ENCODE data around the gene ZNF101.

DNA sequence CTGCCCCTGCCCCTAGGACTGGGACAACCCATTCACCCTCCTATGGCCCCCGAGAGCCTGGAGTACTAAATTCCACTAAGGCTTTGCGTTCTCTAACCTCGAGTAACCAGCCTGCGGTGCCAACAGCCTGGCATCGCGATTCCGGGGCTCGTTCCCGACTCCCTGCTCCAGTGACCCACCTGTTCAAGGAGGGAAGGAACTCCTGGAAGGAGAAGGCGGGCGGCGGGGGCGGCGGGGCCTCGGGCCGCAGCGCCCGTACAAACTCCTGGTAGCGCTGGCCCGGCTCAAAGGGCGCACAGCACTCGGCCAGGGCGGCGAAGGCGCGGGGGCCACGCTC lies 31.5 kb upstream of the ZNF101 start:
- TF ChIP-seq CTCF (IDR thresholded peaks at IDR 0.05) = no peak
- no peak for TF ChIP-seq EZH2phosphoT487 (IDR thresholded peaks at IDR 0.05)

Measured in neural progenitor cell (in vitro differentiated cells).